Brain microvascular endothelial cell (primary cell): ENCODE data around the gene ME1.
A peak's percentile ranks its signal among the peaks of the same experiment; 100 is the strongest.

Experiments used
- DNase-seq: peaks from one replicate; pipeline ENCODE4 v3.0.0-alpha.2; 2020
- H3K27ac ChIP-seq: fragments of 250-450 bp; sonication (Bioruptor Pico); 2 replicates; pipeline ENCODE4 v1.5.1; 2020; ENCODE audit warnings: mild to moderate bottlenecking, moderate library complexity
- H3K27me3 ChIP-seq: fragments of 250-450 bp; sonication (Bioruptor Pico); replicated peaks from 2 replicates; pipeline ENCODE4 v1.5.1; 2020; ENCODE audit warnings: mild to moderate bottlenecking
- H3K36me3 ChIP-seq: fragments of 250-450 bp; sonication (Bioruptor Pico); replicated peaks from 2 replicates; pipeline ENCODE4 v1.5.1; 2020; ENCODE audit warnings: mild to moderate bottlenecking
- H3K4me3 ChIP-seq: 2 replicates; pipeline ENCODE4 v1.5.1; 2011; ENCODE audit warnings: low read depth, mild to moderate bottlenecking, control low read depth, low read length, moderate library complexity
- CTCF ChIP-seq: IDR thresholded peaks from 2 replicates; pipeline ENCODE4 v1.5.1; 2011; ENCODE audit warnings: low read depth, mild to moderate bottlenecking, moderate library complexity, low read length, control low read depth, inconsistent platforms; ENCODE audit errors: missing control alignments
- in situ Hi-C: cut with HindIII; loops from 2 replicates; pipeline ENCODE4 v1.10.0; 2017; ENCODE audit warnings: low sequenced_read_pairs, low pct_ligation_motif_present

The ME1 gene

GRCh38 chr6:83442752-83443151 is 11.9 kb upstream of the ME1 start:
- Histone ChIP-seq H3K36me3 (no peaks in the 10 kb centered on the region), H3K27ac (no peak overlapping the region), H3K4me3 (no peak overlapping the region), H3K27me3 (no peaks in the 10 kb centered on the region)
- TF ChIP-seq CTCF: no peak
- in situ Hi-C loops: no loop called here
- DNase-seq: no peak

GRCh38 chr6:83439201-83439600 is 8.3 kb upstream of the ME1 start:
- no peak overlapping the region for H3K4me3 ChIP-seq
- no peak for TF ChIP-seq CTCF
- no peak for DNase-seq
- H3K36me3 ChIP-seq: no peaks in the 10 kb centered on the region
- no peaks in the 10 kb centered on the region for H3K27me3 ChIP-seq
- H3K27ac ChIP-seq: no peak overlapping the region
- in situ Hi-C loops: no loop called here

- DNase-seq: no peak
- TF ChIP-seq CTCF: no peak
- Histone ChIP-seq H3K27ac (no peak overlapping the region), H3K27me3 (no peaks in the 10 kb centered on the region), H3K4me3 (no peak overlapping the region), H3K36me3 (no peaks in the 10 kb centered on the region)
- in situ Hi-C loops: no loop called here
These were observed 5.8 kb upstream of the ME1 start for GRCh38 chr6:83436674-83437073.

GRCh38 chr6:83433177-83433576 is 2.3 kb upstream of the ME1 start:
- H3K4me3 ChIP-seq: no peak overlapping the region
- H3K36me3 ChIP-seq: no peaks in the 10 kb centered on the region
- no peak for TF ChIP-seq CTCF
- DNase-seq: no peak
- in situ Hi-C loops: no loop called here
- H3K27ac ChIP-seq: no peak overlapping the region
- no peaks in the 10 kb centered on the region for H3K27me3 ChIP-seq

GRCh38 chr6:83432636-83433035 is 1.8 kb upstream of the ME1 start:
- Histone ChIP-seq H3K36me3 (no peaks in the 10 kb centered on the region), H3K27me3 (no peaks in the 10 kb centered on the region), H3K4me3 (no peak overlapping the region), H3K27ac (no peak overlapping the region)
- TF ChIP-seq CTCF: no peak
- no peak for DNase-seq
- in situ Hi-C loops: no loop called here

GRCh38 chr6:83431545-83432155 is 799 bp upstream of the ME1 start:
- Histone ChIP-seq H3K4me3 (peak overlapping the region; percentile 75), H3K27ac (no peak overlapping the region), H3K27me3 (no peaks in the 10 kb centered on the region), H3K36me3 (no peaks in the 10 kb centered on the region)
- no peak for DNase-seq
- in situ Hi-C loops: no loop called here
- TF ChIP-seq CTCF: no peak
